KOPT-K1 (cell line): Measurements from ENCODE around the gene PXMP4.
A peak's percentile ranks its signal among the peaks of the same experiment; 100 is the strongest.

ENCODE experiments used
- H3K27ac ChIP-seq: fragments of 200-600 bp; sonication (generic); 2 replicates; pipeline ENCODE4 v1.5.1; 2016; ENCODE audit warnings: antibody characterized with exemption, mild to moderate bottlenecking, low read depth, low read length; ENCODE audit not compliant: poor library complexity, severe bottlenecking
- H3K36me3 ChIP-seq: fragments of 200-600 bp; sonication (generic); 2 replicates; pipeline ENCODE4 v1.5.1; 2017; ENCODE audit warnings: antibody characterized with exemption, mild to moderate bottlenecking, low read length, moderate library complexity; ENCODE audit not compliant: insufficient read depth
- H3K9me3 ChIP-seq: fragments of 200-600 bp; sonication (generic); 2 replicates; pipeline ENCODE4 v1.5.1; 2017; ENCODE audit warnings: antibody characterized with exemption, low read length, mild to moderate bottlenecking; ENCODE audit not compliant: insufficient read depth, poor library complexity, severe bottlenecking

The PXMP4 gene

DNA sequence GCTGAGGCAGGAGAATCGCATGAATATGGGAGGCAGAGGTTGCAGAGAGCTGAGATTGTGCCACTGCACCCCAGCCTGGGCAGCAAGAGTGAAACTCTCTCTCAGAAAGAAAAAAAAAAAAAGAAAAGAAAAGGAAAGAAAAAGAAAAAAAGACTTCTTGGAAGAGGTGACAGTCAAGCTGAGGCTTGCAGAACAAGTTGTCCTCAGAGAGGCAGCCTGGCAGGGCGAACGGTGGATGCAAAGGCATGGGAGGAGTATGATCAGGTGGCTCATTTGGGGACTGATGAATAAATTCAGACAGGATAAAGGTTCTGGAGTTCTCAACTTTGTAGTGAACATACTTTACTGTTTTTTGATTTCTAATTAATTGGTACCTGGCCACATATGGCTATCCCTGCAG, 24.1 kb upstream of the PXMP4 start:
- H3K36me3 ChIP-seq = no peaks in the 10 kb centered on the region
- H3K9me3 ChIP-seq = no peaks in the 10 kb centered on the region
- no peak overlapping the region for H3K27ac ChIP-seq

DNA sequence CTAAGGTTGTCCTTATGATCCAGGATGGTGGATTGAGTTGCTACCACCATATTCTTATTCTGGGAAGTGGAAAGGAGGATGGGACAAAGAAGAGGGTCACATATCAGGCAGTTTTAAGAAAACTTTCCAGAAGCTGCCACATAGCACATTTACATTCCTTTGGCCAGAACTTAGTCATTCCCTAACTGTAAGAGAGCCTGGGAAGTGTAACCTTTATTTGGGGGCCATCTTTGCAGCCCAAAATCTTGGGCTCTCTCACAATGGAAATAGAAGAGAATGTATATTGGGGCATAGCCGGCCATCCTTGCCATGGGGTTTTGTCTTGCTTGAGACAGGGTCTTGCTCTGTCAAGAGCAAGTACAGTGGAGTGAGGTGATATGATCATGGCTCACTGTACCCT, 20.1 kb upstream of the PXMP4 start:
- H3K36me3 ChIP-seq = no peaks in the 10 kb centered on the region
- no peak overlapping the region for H3K27ac ChIP-seq
- H3K9me3 ChIP-seq = peaks cover 26% of the 10 kb centered on the region

GRCh38 chr20:33739493-33739892, 19.4 kb upstream of the PXMP4 start:
- Histone ChIP-seq H3K9me3 (peaks cover 26% of the 10 kb centered on the region), H3K27ac (no peak overlapping the region), H3K36me3 (no peaks in the 10 kb centered on the region)

DNA sequence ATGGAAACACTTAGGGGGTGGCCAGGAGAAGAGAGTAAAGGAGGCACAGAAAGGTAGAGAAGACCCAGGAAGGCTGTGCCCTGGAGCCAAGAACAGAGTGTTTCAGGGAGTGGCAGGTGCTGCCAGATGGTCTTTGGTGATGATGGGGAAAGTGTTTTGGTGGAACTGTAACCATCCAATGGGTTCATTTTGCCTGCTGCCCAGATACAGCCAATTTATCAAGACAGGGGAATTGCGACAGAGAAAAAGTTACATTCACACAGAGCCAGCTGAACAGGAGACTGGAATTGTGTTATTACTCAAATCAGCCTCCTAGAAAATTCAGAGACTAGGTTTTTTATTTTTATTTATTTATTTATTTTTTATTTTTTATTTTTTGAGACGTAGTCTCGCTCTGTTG, 16.9 kb upstream of the PXMP4 start:
- no peaks in the 10 kb centered on the region for H3K36me3 ChIP-seq
- H3K9me3 ChIP-seq = peaks cover 26% of the 10 kb centered on the region
- H3K27ac ChIP-seq = no peak overlapping the region

GRCh38 chr20:33733654-33734576, 13.8 kb upstream of the PXMP4 start:
- Histone ChIP-seq H3K27ac (no peak overlapping the region), H3K9me3 (peaks cover 26% of the 10 kb centered on the region), H3K36me3 (no peaks in the 10 kb centered on the region)

GRCh38 chr20:33732166-33732970, 12.3 kb upstream of the PXMP4 start:
- peaks cover 19% of the 10 kb centered on the region for H3K9me3 ChIP-seq
- peak overlapping the region; percentile 79 for H3K27ac ChIP-seq
- no peaks in the 10 kb centered on the region for H3K36me3 ChIP-seq

DNA sequence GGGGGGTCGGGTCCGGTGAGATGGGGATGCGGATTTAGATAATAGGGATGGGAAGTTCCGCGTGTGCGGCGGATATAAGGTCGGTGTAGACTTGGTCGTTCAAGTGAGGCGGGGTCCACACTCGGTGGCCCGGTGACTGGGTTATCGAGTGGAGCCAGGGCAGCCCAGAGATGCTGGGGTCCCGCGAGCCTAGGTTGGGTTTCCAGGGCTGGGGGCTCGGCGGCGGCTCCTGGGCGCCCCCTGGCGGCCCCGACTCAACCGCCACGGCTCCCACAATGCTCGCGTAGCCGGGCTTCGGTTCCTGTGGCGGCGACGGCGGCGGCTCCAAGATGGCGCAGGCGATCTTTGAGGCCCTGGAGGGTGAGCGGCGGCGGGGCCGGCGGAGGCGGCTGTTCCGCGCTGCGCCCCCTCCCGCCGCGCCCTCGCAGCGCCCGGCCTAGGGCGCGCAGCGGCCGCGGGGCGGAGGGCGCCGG, 11.6 kb upstream of the PXMP4 start, which contains the start of gene ZNF341:
Gene ZNF341 (plus strand): TSS at position 304 of the 473 bp plus-strand sequence. CDS start 26 bp downstream, at position 330.
- Histone ChIP-seq H3K9me3 (peaks cover 13% of the 10 kb centered on the region), H3K27ac (peak within 1 kb of the TSS; percentile 79), H3K36me3 (no peaks in the 10 kb centered on the region)

DNA sequence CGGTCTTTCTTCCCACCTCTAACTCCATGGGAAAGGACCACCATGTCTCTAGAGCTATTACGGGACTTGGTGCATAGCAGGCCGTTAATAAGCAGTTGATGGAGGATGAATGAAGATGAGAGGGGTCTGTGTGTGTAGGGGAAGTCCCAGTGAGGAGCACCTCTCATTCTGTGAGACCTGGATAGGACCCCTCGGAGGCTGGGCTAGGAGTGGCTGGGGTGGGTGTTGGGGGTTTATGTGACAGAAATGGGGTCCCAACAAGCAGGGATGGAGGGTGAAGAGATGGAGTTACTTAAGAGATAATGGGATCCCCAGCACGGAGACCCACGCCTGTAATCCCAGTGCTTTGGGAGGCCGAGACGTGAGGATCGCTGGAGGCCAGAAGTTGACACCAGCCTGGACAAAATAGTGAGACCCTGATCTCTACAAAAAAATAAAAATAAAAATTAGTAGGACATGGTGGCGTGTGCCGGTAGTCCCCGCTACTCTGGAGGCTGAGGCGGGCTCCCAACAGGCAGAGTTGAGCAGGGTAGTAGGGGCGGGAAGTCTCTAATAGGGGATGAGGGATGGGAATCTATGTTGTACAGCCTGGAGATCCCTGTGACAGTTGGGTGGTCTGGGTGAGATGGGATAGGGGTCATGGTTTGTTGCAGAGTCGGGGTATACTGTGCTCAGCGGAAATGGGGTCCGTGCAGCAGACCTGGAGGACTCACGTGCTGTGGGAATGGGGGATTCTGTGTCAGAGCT, 11.0 kb upstream of the PXMP4 start:
- Histone ChIP-seq H3K36me3 (no peaks in the 10 kb centered on the region), H3K27ac (peak overlapping the region; percentile 79), H3K9me3 (peaks cover 7% of the 10 kb centered on the region)

DNA sequence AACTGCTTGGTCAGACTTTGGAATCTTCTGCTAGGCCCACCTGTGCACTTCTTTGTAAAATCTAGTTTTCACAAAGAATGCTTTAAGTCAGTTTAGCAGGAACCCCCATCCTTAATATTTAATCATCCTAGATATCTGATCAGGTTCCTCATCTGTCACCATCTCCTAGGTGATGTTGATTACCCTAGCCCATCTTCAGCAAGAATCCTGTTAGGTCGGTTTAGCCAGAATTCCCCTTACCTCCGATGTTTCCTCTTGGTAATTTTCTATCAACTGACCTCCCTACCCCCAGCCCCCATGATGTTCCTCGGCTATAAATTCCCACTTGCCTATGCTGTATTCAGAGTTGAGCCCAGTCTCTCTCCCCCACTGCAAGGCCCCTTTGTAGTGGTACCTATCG, 9.0 kb upstream of the PXMP4 start:
- no peaks in the 10 kb centered on the region for H3K9me3 ChIP-seq
- H3K36me3 ChIP-seq = no peaks in the 10 kb centered on the region
- H3K27ac ChIP-seq = no peak overlapping the region

- Histone ChIP-seq H3K36me3 (no peaks in the 10 kb centered on the region), H3K27ac (no peak overlapping the region), H3K9me3 (no peaks in the 10 kb centered on the region)
Measured at GRCh38 chr20:33728463-33728862, 8.4 kb upstream of the PXMP4 start.

- H3K27ac ChIP-seq = no peak overlapping the region
Measured at GRCh38 chr20:33727806-33728205, 7.7 kb upstream of the PXMP4 start.

DNA sequence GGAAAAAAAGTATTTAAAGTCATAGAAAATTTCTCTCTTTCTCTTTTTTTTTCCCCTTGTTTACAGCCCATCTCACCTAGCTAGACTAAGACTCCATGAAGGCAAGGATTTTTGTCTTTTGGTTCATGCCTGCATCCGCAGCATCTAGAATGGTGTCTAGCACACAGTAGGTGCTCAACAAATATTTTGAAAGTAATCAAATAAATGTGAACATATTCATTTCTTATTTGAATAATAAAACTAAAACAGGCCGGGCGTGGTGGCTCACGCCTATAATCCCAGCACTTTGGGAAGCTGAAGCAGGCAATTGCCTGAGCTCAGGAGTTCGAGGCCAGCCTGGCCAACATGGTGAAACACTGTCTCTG, 7.0 kb upstream of the PXMP4 start:
- no peaks in the 10 kb centered on the region for H3K9me3 ChIP-seq
- no peak overlapping the region for H3K27ac ChIP-seq
- no peaks in the 10 kb centered on the region for H3K36me3 ChIP-seq

More at GRCh38 chr20:33727806-33728205, 7.7 kb upstream of the PXMP4 start:
- H3K9me3 ChIP-seq = no peaks in the 10 kb centered on the region
- no peaks in the 10 kb centered on the region for H3K36me3 ChIP-seq

DNA sequence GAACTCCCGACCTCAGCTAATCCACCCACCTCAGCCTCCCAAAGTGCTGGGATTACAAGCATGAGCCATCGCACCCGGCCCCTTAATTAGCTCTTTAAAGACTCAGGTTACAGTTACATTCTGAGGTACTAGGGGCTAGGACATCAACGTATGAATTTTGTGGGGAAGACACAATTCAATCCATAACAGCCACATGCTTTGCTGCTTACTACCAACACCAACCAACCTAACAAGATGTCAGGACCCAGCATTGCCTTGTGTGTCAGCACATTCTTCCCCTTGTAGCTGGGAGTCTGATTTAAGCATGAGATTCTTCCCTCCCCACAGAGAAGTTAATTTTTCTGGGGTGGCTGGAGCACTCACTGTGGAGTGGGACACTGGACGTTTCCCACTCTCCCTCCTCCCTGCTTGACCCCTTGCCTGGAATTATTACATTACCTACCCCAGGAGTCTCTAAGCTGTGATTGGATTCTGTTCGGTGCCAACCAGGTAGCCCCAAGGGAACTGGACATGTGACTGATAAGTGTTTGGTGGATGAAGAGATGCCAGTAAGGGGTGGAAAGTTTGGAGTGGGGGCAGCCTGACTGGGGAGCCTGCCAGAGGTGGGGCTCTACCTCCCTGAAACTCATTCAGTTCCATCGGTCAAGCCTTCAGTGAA, 5.6 kb upstream of the PXMP4 start:
- no peaks in the 10 kb centered on the region for H3K9me3 ChIP-seq
- no peaks in the 10 kb centered on the region for H3K36me3 ChIP-seq
- no peak overlapping the region for H3K27ac ChIP-seq

DNA sequence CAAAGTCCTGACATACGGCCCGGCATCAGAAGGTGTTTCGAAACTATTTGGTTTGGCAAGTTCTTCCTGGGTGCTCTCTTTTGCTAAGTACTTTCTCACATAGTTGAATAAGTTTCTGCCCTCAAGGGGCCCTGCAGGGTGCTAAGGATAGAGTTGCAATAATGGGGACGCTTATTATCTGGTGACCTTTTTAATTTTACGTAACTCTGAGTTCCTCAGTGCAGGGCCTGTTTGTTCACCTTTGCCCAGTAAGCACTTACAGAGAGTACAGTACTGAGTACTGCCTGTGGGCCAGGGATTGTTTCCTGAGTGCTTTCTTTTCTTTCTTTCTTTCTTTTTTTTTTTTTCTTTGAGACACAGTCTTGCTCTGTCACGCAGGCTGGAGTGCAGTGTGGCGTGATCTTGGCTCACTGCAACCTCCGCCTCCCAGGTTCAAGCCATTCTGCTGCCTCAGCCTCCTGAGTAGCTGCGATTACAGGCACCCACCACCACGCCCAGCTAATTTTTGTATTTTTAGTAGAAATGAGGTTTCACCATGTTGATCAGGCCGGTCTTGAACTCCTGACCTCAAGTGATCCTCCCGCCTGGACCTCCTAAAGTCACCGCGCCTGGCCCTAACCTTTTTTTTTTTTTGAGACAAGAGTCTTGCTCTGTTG, 4.5 kb upstream of the PXMP4 start:
- Histone ChIP-seq H3K36me3 (no peaks in the 10 kb centered on the region), H3K27ac (no peak overlapping the region), H3K9me3 (no peaks in the 10 kb centered on the region)
